GM12875 (cell line): ENCODE measurements around the gene NAALADL2.

ENCODE experiments used
- H3K4me3 ChIP-seq: one replicate; pipeline ENCODE4 v1.5.1; 2011; ENCODE audit warnings: low read depth, low read length, control low read depth
- CTCF ChIP-seq: IDR thresholded peaks from 2 replicates; pipeline ENCODE4 v1.5.1; 2011; ENCODE audit warnings: low read depth, mild to moderate bottlenecking, control low read depth, inconsistent platforms, low read length, moderate library complexity, borderline replicate concordance; ENCODE audit not compliant: insufficient read depth

NAALADL2 gene

GRCh38 chr3:174859114-174859735 lies at the start of gene NAALADL2:
TSS of gene NAALADL2 (plus strand) at chr3:174859334.
- no peak for TF ChIP-seq CTCF
- H3K4me3 ChIP-seq = no peak within 1 kb of the TSS

- no peak overlapping the region for H3K4me3 ChIP-seq
- TF ChIP-seq CTCF = no peak
Observed at GRCh38 chr3:174810254-174810653, 48.9 kb upstream of the NAALADL2 start.

GRCh38 chr3:174812172-174812862 lies 46.8 kb upstream of the NAALADL2 start:
- no peak overlapping the region for H3K4me3 ChIP-seq
- no peak for TF ChIP-seq CTCF

- TF ChIP-seq CTCF = no peak
- no peak overlapping the region for H3K4me3 ChIP-seq
Observed at GRCh38 chr3:174815750-174816149, 43.4 kb upstream of the NAALADL2 start.

- H3K4me3 ChIP-seq = no peak overlapping the region
- no peak for TF ChIP-seq CTCF
Observed at GRCh38 chr3:174820885-174821284, 38.2 kb upstream of the NAALADL2 start.

GRCh38 chr3:174821477-174821876 lies 37.7 kb upstream of the NAALADL2 start:
- no peak for TF ChIP-seq CTCF
- H3K4me3 ChIP-seq = no peak overlapping the region

GRCh38 chr3:174822320-174822719 lies 36.8 kb upstream of the NAALADL2 start:
- TF ChIP-seq CTCF = no peak

More at GRCh38 chr3:174822320-174822719, 36.8 kb upstream of the NAALADL2 start:
- H3K4me3 ChIP-seq = no peak overlapping the region
